ENCODE results near the gene PJVK. TPM values are rescaled to one million over a fixed set of nuclear protein-coding genes. Genes with fewer than 3 reads are reported as not detected.
A peak's percentile ranks its signal among the peaks of the same experiment; 100 is the strongest.

The PJVK gene, protein sequence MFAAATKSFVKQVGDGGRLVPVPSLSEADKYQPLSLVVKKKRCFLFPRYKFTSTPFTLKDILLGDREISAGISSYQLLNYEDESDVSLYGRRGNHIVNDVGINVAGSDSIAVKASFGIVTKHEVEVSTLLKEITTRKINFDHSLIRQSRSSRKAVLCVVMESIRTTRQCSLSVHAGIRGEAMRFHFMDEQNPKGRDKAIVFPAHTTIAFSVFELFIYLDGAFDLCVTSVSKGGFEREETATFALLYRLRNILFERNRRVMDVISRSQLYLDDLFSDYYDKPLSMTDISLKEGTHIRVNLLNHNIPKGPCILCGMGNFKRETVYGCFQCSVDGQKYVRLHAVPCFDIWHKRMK
- polyA plus RNA-seq: 3.6 and 5.5 TPM in 2 replicates
- polyA minus RNA-seq: 2.3 and 2.4 TPM in 2 replicates

DNA sequence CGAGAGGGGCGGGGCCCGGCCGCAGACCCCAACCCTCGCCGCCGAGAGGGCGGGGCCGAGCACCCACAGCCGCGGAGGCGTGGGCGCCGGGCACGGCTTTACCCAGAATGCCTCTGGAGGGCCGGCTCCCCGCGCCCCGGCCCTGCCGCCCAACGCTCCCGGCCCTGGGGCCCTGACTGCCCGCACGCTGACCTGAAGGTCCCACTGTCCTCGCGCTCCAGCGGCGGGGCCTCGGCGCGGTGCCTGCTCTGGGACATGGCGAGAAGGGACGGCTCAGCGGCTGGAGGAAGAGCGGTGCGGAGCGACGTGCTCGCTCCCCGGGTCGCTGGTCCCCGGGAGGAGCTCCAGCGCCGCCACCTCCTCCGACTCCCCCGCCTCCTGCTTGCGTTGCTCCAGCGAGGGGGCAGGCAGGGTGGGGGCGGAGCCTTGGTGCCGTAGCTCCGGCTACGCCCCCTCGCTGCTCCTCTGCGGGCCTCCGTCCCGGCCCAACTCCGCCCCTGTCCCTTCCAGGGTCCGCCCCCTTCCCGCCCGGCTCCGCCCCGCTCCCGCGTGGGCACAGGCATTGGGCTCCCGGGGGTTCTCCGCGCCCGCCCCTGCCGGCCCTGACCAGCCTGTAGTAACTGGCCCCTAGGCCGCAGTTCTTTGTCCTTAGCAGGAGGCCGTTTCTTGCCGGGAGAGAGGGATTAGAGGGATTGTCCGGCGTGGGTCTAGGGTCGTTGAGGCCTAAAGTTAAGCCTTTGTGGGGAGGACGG lies at the start of gene PJVK, which contains the start of gene PRKRA:
TSS of gene PJVK (plus strand) at position 605 of the 752 bp plus-strand sequence. CDS start 2,032 bp downstream, outside the sequence.
TSS of gene PRKRA (minus strand) at position 402 of the 752 bp plus-strand sequence. CDS start at position 257, 145 bp downstream.
- Histone ChIP-seq H3K9me3 (ENCODE audit: low read length) (no peaks in the 10 kb centered on the region), H3K27ac (ENCODE audit: low read length) (peak within 1 kb of the TSS; percentile 92), H2AFZ (ENCODE audit: low read depth, low read length) (peak within 1 kb of the TSS; percentile 97), H3K4me2 (ENCODE audit: low read length) (peak within 1 kb of the TSS; percentile 99), H3K79me2 (replicated peaks; ENCODE audit: insufficient read depth, low read length) (peaks cover 28% of the 10 kb centered on the region), H3K36me3 (ENCODE audit: insufficient read depth, low read length) (no peaks in the 10 kb centered on the region), H3K27me3 (ENCODE audit: insufficient read depth, low read depth, low read length) (no peaks in the 10 kb centered on the region), H3K9me2 (ENCODE audit: insufficient read depth, low read length) (no peaks in the 10 kb centered on the region), H4K20me1 (ENCODE audit: insufficient read depth) (no peaks in the 10 kb centered on the region), H3K4me3 (ENCODE audit: low read length) (peak within 1 kb of the TSS; percentile 78), H3K9ac (ENCODE audit: low read length) (peak within 1 kb of the TSS; percentile 95), H3F3A (ENCODE audit: insufficient read depth, low read length, poor library complexity, severe bottlenecking) (no peaks in the 10 kb centered on the region)
- TF ChIP-seq, protein P1, sequence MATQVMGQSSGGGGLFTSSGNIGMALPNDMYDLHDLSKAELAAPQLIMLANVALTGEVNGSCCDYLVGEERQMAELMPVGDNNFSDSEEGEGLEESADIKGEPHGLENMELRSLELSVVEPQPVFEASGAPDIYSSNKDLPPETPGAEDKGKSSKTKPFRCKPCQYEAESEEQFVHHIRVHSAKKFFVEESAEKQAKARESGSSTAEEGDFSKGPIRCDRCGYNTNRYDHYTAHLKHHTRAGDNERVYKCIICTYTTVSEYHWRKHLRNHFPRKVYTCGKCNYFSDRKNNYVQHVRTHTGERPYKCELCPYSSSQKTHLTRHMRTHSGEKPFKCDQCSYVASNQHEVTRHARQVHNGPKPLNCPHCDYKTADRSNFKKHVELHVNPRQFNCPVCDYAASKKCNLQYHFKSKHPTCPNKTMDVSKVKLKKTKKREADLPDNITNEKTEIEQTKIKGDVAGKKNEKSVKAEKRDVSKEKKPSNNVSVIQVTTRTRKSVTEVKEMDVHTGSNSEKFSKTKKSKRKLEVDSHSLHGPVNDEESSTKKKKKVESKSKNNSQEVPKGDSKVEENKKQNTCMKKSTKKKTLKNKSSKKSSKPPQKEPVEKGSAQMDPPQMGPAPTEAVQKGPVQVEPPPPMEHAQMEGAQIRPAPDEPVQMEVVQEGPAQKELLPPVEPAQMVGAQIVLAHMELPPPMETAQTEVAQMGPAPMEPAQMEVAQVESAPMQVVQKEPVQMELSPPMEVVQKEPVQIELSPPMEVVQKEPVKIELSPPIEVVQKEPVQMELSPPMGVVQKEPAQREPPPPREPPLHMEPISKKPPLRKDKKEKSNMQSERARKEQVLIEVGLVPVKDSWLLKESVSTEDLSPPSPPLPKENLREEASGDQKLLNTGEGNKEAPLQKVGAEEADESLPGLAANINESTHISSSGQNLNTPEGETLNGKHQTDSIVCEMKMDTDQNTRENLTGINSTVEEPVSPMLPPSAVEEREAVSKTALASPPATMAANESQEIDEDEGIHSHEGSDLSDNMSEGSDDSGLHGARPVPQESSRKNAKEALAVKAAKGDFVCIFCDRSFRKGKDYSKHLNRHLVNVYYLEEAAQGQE (IDR thresholded peaks at IDR 0.05; ENCODE audit: borderline replicate concordance): peak; percentile 39
- TF ChIP-seq, protein P2, sequence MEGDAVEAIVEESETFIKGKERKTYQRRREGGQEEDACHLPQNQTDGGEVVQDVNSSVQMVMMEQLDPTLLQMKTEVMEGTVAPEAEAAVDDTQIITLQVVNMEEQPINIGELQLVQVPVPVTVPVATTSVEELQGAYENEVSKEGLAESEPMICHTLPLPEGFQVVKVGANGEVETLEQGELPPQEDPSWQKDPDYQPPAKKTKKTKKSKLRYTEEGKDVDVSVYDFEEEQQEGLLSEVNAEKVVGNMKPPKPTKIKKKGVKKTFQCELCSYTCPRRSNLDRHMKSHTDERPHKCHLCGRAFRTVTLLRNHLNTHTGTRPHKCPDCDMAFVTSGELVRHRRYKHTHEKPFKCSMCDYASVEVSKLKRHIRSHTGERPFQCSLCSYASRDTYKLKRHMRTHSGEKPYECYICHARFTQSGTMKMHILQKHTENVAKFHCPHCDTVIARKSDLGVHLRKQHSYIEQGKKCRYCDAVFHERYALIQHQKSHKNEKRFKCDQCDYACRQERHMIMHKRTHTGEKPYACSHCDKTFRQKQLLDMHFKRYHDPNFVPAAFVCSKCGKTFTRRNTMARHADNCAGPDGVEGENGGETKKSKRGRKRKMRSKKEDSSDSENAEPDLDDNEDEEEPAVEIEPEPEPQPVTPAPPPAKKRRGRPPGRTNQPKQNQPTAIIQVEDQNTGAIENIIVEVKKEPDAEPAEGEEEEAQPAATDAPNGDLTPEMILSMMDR (IDR thresholded peaks at IDR 0.05; ENCODE audit: poor library complexity, severe bottlenecking): no peak
- TF ChIP-seq SMC3 (conservative IDR thresholded peaks at IDR 0.05; ENCODE audit: poor library complexity) (peak; percentile 52), MXI1 (conservative IDR thresholded peaks at IDR 0.05; ENCODE audit: poor library complexity, severe bottlenecking) (peak; percentile 88), POLR2AphosphoS5 (IDR thresholded peaks at IDR 0.05) (peak; percentile 86), RAD21 (conservative IDR thresholded peaks at IDR 0.05) (no peak), EZH2 (IDR thresholded peaks at IDR 0.05; ENCODE audit: borderline replicate concordance, insufficient read depth, low read length, poor library complexity, severe bottlenecking) (no peak), TAF1 (IDR thresholded peaks at IDR 0.05; ENCODE audit: low read depth) (peak; percentile 80), EP300 (conservative IDR thresholded peaks at IDR 0.05; ENCODE audit: poor library complexity, severe bottlenecking) (peak; percentile 82)

DNA sequence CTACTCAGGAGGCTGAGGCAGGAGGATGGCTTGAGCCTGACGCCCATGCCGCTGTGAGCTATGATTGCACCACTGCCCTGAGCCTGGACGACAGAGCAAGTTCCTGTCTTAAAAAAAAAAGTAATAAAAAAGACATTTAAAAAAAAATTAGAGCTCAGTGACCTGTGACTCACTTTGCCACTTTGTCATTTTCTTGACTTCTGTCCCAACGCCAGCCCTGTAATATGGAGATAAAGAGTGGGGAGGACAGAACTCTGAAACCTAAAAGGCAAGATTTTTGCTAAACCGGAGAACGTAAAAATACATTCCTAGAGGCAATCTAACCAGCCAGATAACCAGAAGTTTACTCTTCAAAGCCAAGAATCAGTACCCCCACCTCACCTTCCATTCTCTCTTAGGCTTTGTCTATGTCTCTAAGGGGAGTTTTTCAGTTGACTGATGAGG lies 49.2 kb upstream of the PJVK start:
- Histone ChIP-seq H2AFZ (ENCODE audit: low read depth, low read length) (no peak overlapping the region), H3K9me2 (ENCODE audit: insufficient read depth, low read length) (no peaks in the 10 kb centered on the region), H3K27ac (ENCODE audit: low read length) (no peak overlapping the region), H3K36me3 (ENCODE audit: insufficient read depth, low read length) (no peaks in the 10 kb centered on the region), H3K4me2 (ENCODE audit: low read length) (no peak overlapping the region), H3K9ac (ENCODE audit: low read length) (no peak overlapping the region), H3K4me3 (ENCODE audit: low read length) (no peak overlapping the region), H3F3A (ENCODE audit: insufficient read depth, low read length, poor library complexity, severe bottlenecking) (no peaks in the 10 kb centered on the region), H4K20me1 (ENCODE audit: insufficient read depth) (no peaks in the 10 kb centered on the region), H3K9me3 (ENCODE audit: low read length) (no peaks in the 10 kb centered on the region), H3K79me2 (replicated peaks; ENCODE audit: insufficient read depth, low read length) (no peaks in the 10 kb centered on the region), H3K27me3 (ENCODE audit: insufficient read depth, low read depth, low read length) (no peaks in the 10 kb centered on the region)
- no peak for TF ChIP-seq EP300 (conservative IDR thresholded peaks at IDR 0.05; ENCODE audit: poor library complexity, severe bottlenecking)
- TF ChIP-seq EZH2 (IDR thresholded peaks at IDR 0.05; ENCODE audit: borderline replicate concordance, insufficient read depth, low read length, poor library complexity, severe bottlenecking): no peak
- no peak for TF ChIP-seq MXI1 (conservative IDR thresholded peaks at IDR 0.05; ENCODE audit: poor library complexity, severe bottlenecking)
- TF ChIP-seq, protein P2 (IDR thresholded peaks at IDR 0.05; ENCODE audit: poor library complexity, severe bottlenecking): no peak
- no peak for TF ChIP-seq POLR2AphosphoS5 (IDR thresholded peaks at IDR 0.05)
- no peak for TF ChIP-seq TAF1 (IDR thresholded peaks at IDR 0.05; ENCODE audit: low read depth)
- TF ChIP-seq, protein P1 (IDR thresholded peaks at IDR 0.05; ENCODE audit: borderline replicate concordance): no peak
- no peak for TF ChIP-seq SMC3 (conservative IDR thresholded peaks at IDR 0.05; ENCODE audit: poor library complexity)
- no peak for TF ChIP-seq RAD21 (conservative IDR thresholded peaks at IDR 0.05)

All from neural cell (in vitro differentiated cells).